Prostate gland (tissue), 2 donors: Measurements from ENCODE around the gene GSTM4. TPM values are rescaled to one million over a fixed set of nuclear protein-coding genes. Genes with fewer than 3 reads are reported as not detected.

Experiments used
- DNase-seq: peaks from one replicate; pipeline ENCODE4 v3.0.0-alpha.2; 2019; ENCODE audit warnings: low spot score
- H3K27ac ChIP-seq, 2 donors: fragments of 200-600 bp; sonication (generic); 2 replicates each; pipeline ENCODE4 v1.5.1; 2017 to 2019
- H3K27me3 ChIP-seq: fragments of 200-600 bp; sonication (generic); replicated peaks from 2 replicates; pipeline ENCODE4 v1.5.1; 2019; ENCODE audit not compliant: insufficient read depth
- H3K36me3 ChIP-seq, 2 donors: fragments of 200-600 bp; sonication (generic); 1 replicate in 1 of 2; 2 replicates in 1 of 2; pipeline versions ENCODE4 v1.5.1 to v1.8.1; 2017 to 2019
- H3K4me1 ChIP-seq: fragments of 200-600 bp; sonication (generic); replicated peaks from 2 replicates; pipeline ENCODE4 v1.5.1; 2019
- H3K4me3 ChIP-seq, 2 donors: fragments of 200-600 bp; sonication (generic); 2 replicates each; pipeline ENCODE4 v1.5.1; 2017 to 2019
- H3K9me3 ChIP-seq: fragments of 200-600 bp; sonication (generic); 2 replicates; pipeline ENCODE4 v1.5.1; 2017
- CTCF ChIP-seq, 4 experiments: fragments of 200-600 bp in 2 of 4; fragments of 450-650 bp in 2 of 4; sonication (generic) in 2 of 4; IDR thresholded peaks; 1 replicate in 3 of 4; 2 replicates in 1 of 4; pipeline ENCODE4 v1.5.1; 2016 to 2019; ENCODE audit warnings: antibody characterized with exemption in 4 of 4, mild to moderate bottlenecking in 2 of 4, moderate library complexity in 2 of 4
- POLR2A ChIP-seq: fragments of 450-650 bp; IDR thresholded peaks from one replicate; pipeline ENCODE4 v1.6.1; 2016; ENCODE audit warnings: antibody characterized with exemption, mild to moderate bottlenecking
- POLR2AphosphoS5 ChIP-seq: sonication (generic); formaldehyde crosslinking; IDR thresholded peaks from one replicate; pipeline ENCODE4 v1.6.1; 2017; ENCODE audit warnings: antibody characterized with exemption
- WGBS: methylation state at CpG from one replicate; pipeline ENCODE4 v1.1.5; 2018; 5-methylcytosine and 5-hydroxymethylcytosine counted together
- intact Hi-C: fragments of 100-400 bp; cut with DNase I; formaldehyde crosslinking; loops from one replicate; pipeline ENCODE4 v1.14.2; 2022
- total RNA-seq, 2 donors: library from RNA; depleted of rRNA; stranded (reverse); fragments of >200 nt; gene quantifications; one replicate each; pipeline ENCODE4 v1.1.0, GENCODE V29; 2016

The GSTM4 gene
- total RNA-seq, 2 donors from 2014 or later: 26.8 to 56.5 TPM

GRCh38 chr1:109634771-109635750 is 20.8 kb upstream of the GSTM4 start:
- DNase-seq: peak; percentile 3
- Histone ChIP-seq H3K4me1 (peaks cover 14% of the 10 kb centered on the region), H3K4me3 (no peak overlapping the region), H3K36me3 (no peaks in the 10 kb centered on the region), H3K9me3 (no peaks in the 10 kb centered on the region), H3K27me3 (no peaks in the 10 kb centered on the region), H3K27ac (no peak overlapping the region)
- WGBS: 58% methylated on average over 13 of the region's 13 CpGs
- intact Hi-C loops: loop anchor here (5.0 kb wide), 1 partner anchor 88 kb away; the partner anchor contains the start of gene GNAI3
- TF ChIP-seq CTCF (IDR thresholded peaks at IDR 0.05): no peak
- TF ChIP-seq POLR2A: no peak
- TF ChIP-seq POLR2AphosphoS5: no peak

GRCh38 chr1:109635862-109636200 is 20.1 kb upstream of the GSTM4 start:
- H3K36me3 ChIP-seq: no peaks in the 10 kb centered on the region
- DNase-seq: no peak
- H3K4me3 ChIP-seq: no peak overlapping the region
- H3K4me1 ChIP-seq: peaks cover 14% of the 10 kb centered on the region
- WGBS: 54% methylated on average over 2 of the region's 2 CpGs
- H3K9me3 ChIP-seq: no peaks in the 10 kb centered on the region
- no peak overlapping the region for H3K27ac ChIP-seq
- TF ChIP-seq POLR2AphosphoS5 (no peak), POLR2A (no peak), CTCF (IDR thresholded peaks at IDR 0.05) (no peak)
- no peaks in the 10 kb centered on the region for H3K27me3 ChIP-seq
- intact Hi-C loops: no loop called here

GRCh38 chr1:109636201-109636952 is 19.5 kb upstream of the GSTM4 start:
- WGBS: 53% methylated on average over 9 of the region's 9 CpGs
- peaks cover 14% of the 10 kb centered on the region for H3K4me1 ChIP-seq
- TF ChIP-seq POLR2AphosphoS5: peak; percentile 5
- no peak for TF ChIP-seq POLR2A
- TF ChIP-seq CTCF (IDR thresholded peaks at IDR 0.05): no peak
- no peak overlapping the region for H3K4me3 ChIP-seq
- no peaks in the 10 kb centered on the region for H3K36me3 ChIP-seq
- intact Hi-C loops: no loop called here
- H3K9me3 ChIP-seq: no peaks in the 10 kb centered on the region
- DNase-seq: no peak
- no peaks in the 10 kb centered on the region for H3K27me3 ChIP-seq
- H3K27ac ChIP-seq: peak overlapping the region in 1 of 2 donors; percentile 19

GRCh38 chr1:109637446-109637845 is 18.5 kb upstream of the GSTM4 start:
- H3K9me3 ChIP-seq: no peaks in the 10 kb centered on the region
- 97% methylated on average over 7 of the region's 7 CpGs for WGBS
- no peak overlapping the region for H3K27ac ChIP-seq
- intact Hi-C loops: no loop called here
- no peak for DNase-seq
- H3K4me3 ChIP-seq: no peak overlapping the region
- TF ChIP-seq CTCF (IDR thresholded peaks at IDR 0.05) (no peak), POLR2A (no peak), POLR2AphosphoS5 (no peak)
- no peaks in the 10 kb centered on the region for H3K36me3 ChIP-seq
- peaks cover 8% of the 10 kb centered on the region for H3K4me1 ChIP-seq
- H3K27me3 ChIP-seq: no peaks in the 10 kb centered on the region
